ENCODE results near the gene SCARF2. TPM values are rescaled to one million over a fixed set of nuclear protein-coding genes. Genes with fewer than 3 reads are reported as not detected.

Gene SCARF2
- total and polyA plus RNA-seq, 2 experiments from 2014 or later, result 1.8 to 16.6 TPM

DNA sequence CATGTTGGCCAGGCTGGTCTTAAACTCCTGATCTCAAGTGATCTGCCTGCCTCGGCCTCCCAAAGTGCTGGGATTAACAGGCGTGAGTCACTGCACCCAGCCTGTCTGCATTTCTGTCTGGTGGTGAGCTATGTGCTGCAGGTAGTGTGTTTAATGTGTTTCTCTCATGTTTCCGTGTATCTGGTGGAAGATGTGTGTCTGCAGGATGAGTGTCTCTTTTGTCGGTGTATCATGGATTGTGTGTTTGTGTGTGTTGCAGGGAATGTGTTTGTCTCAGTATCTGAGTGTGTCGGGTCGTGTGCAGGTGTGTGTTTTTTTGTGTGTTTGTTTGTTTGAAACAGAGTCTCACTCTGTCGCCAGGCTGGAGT, 16.1 kb downstream of the SCARF2 start:
- Mint-ChIP-seq H3K4me3 (no peak overlapping the region), H3K9me3 (no peaks in the 10 kb centered on the region), H3K36me3 (ENCODE audit: low read depth) (no peaks in the 10 kb centered on the region; the same call in 2 of the 3 replicates), H3K27me3 (ENCODE audit: insufficient read depth, low read depth, poor library complexity) (peaks cover 31% of the 10 kb centered on the region), H3K4me1 (peaks cover 3% of the 10 kb centered on the region), H3K27ac (no peak overlapping the region)
- H3K27ac ChIP-seq (ENCODE audit: low read depth), result no peak overlapping the region
- no peaks in the 10 kb centered on the region for H3K79me2 ChIP-seq (replicated peaks; ENCODE audit: insufficient read depth)
- no peaks in the 10 kb centered on the region for H3K36me3 ChIP-seq (ENCODE audit: insufficient read depth)
- no peak overlapping the region for H3K4me3 ChIP-seq
- no peaks in the 10 kb centered on the region for H3K9me2 ChIP-seq (ENCODE audit: insufficient read depth)
- H3F3A ChIP-seq (replicated peaks; ENCODE audit: low read depth), result no peaks in the 10 kb centered on the region
- no peak overlapping the region for H3K4me2 ChIP-seq
- ATAC-seq (no peak), DNase-seq (ENCODE audit: low spot score) (no peak)
- H3K27me3 ChIP-seq (ENCODE audit: insufficient read depth), result peaks cover 24% of the 10 kb centered on the region
- H2AFZ ChIP-seq, result no peak overlapping the region
- H3K4me1 ChIP-seq (ENCODE audit: insufficient read depth), result no peaks in the 10 kb centered on the region
- TF ChIP-seq, protein P1, sequence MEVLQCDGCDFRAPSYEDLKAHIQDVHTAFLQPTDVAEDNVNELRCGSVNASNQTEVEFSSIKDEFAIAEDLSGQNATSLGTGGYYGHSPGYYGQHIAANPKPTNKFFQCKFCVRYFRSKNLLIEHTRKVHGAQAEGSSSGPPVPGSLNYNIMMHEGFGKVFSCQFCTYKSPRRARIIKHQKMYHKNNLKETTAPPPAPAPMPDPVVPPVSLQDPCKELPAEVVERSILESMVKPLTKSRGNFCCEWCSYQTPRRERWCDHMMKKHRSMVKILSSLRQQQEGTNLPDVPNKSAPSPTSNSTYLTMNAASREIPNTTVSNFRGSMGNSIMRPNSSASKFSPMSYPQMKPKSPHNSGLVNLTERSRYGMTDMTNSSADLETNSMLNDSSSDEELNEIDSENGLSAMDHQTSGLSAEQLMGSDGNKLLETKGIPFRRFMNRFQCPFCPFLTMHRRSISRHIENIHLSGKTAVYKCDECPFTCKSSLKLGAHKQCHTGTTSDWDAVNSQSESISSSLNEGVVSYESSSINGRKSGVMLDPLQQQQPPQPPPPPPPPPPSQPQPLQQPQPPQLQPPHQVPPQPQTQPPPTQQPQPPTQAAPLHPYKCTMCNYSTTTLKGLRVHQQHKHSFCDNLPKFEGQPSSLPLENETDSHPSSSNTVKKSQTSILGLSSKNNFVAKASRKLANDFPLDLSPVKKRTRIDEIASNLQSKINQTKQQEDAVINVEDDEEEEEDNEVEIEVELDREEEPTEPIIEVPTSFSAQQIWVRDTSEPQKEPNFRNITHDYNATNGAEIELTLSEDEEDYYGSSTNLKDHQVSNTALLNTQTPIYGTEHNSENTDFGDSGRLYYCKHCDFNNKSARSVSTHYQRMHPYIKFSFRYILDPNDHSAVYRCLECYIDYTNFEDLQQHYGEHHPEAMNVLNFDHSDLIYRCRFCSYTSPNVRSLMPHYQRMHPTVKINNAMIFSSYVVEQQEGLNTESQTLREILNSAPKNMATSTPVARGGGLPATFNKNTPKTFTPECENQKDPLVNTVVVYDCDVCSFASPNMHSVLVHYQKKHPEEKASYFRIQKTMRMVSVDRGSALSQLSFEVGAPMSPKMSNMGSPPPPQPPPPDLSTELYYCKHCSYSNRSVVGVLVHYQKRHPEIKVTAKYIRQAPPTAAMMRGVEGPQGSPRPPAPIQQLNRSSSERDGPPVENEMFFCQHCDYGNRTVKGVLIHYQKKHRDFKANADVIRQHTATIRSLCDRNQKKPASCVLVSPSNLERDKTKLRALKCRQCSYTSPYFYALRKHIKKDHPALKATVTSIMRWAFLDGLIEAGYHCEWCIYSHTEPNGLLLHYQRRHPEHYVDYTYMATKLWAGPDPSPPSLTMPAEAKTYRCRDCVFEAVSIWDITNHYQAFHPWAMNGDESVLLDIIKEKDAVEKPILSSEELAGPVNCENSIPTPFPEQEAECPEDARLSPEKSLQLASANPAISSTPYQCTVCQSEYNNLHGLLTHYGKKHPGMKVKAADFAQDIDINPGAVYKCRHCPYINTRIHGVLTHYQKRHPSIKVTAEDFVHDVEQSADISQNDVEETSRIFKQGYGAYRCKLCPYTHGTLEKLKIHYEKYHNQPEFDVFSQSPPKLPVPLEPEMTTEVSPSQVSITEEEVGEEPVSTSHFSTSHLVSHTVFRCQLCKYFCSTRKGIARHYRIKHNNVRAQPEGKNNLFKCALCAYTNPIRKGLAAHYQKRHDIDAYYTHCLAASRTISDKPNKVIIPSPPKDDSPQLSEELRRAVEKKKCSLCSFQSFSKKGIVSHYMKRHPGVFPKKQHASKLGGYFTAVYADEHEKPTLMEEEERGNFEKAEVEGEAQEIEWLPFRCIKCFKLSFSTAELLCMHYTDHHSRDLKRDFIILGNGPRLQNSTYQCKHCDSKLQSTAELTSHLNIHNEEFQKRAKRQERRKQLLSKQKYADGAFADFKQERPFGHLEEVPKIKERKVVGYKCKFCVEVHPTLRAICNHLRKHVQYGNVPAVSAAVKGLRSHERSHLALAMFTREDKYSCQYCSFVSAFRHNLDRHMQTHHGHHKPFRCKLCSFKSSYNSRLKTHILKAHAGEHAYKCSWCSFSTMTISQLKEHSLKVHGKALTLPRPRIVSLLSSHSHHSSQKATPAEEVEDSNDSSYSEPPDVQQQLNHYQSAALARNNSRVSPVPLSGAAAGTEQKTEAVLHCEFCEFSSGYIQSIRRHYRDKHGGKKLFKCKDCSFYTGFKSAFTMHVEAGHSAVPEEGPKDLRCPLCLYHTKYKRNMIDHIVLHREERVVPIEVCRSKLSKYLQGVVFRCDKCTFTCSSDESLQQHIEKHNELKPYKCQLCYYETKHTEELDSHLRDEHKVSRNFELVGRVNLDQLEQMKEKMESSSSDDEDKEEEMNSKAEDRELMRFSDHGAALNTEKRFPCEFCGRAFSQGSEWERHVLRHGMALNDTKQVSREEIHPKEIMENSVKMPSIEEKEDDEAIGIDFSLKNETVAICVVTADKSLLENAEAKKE (CRISPR knock-in tag; IDR thresholded peaks at IDR 0.05), result no peak
- TF ChIP-seq NANOG (IDR thresholded peaks at IDR 0.05; ENCODE audit: borderline replicate concordance), result no peak
- TF ChIP-seq JUNB (IDR thresholded peaks at IDR 0.05; ENCODE audit: unreplicated experiment), result no peak
- no peak for TF ChIP-seq POLR2AphosphoS5 (IDR thresholded peaks at IDR 0.05; ENCODE audit: low read depth)
- TF ChIP-seq ZNF331 (CRISPR knock-in tag; IDR thresholded peaks at IDR 0.05; ENCODE audit: low read depth), result no peak
- TF ChIP-seq, protein P2, sequence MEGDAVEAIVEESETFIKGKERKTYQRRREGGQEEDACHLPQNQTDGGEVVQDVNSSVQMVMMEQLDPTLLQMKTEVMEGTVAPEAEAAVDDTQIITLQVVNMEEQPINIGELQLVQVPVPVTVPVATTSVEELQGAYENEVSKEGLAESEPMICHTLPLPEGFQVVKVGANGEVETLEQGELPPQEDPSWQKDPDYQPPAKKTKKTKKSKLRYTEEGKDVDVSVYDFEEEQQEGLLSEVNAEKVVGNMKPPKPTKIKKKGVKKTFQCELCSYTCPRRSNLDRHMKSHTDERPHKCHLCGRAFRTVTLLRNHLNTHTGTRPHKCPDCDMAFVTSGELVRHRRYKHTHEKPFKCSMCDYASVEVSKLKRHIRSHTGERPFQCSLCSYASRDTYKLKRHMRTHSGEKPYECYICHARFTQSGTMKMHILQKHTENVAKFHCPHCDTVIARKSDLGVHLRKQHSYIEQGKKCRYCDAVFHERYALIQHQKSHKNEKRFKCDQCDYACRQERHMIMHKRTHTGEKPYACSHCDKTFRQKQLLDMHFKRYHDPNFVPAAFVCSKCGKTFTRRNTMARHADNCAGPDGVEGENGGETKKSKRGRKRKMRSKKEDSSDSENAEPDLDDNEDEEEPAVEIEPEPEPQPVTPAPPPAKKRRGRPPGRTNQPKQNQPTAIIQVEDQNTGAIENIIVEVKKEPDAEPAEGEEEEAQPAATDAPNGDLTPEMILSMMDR (conservative IDR thresholded peaks at IDR 0.05; ENCODE audit: low read depth in 2 of 2), result no peak
- TF ChIP-seq, protein P3, sequence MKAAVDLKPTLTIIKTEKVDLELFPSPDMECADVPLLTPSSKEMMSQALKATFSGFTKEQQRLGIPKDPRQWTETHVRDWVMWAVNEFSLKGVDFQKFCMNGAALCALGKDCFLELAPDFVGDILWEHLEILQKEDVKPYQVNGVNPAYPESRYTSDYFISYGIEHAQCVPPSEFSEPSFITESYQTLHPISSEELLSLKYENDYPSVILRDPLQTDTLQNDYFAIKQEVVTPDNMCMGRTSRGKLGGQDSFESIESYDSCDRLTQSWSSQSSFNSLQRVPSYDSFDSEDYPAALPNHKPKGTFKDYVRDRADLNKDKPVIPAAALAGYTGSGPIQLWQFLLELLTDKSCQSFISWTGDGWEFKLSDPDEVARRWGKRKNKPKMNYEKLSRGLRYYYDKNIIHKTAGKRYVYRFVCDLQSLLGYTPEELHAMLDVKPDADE (IDR thresholded peaks at IDR 0.05), result no peak
- TF ChIP-seq EZH2 (IDR thresholded peaks at IDR 0.05; ENCODE audit: low read depth, unreplicated experiment), result no peak
- no peak for TF ChIP-seq EZH2phosphoT487 (IDR thresholded peaks at IDR 0.05; ENCODE audit: unreplicated experiment)
- 0 out of 2 replicates have a peak, but pooled peaks cover 2% of the 10 kb centered on the region for H4K20me1 ChIP-seq (replicated peaks; ENCODE audit: insufficient read depth)

All from GM23338 (cell line).